ENCODE measurements around the gene NRP1. TPM values are rescaled to one million over a fixed set of nuclear protein-coding genes. Genes with fewer than 3 reads are reported as not detected.

The NRP1 gene
- total and polyA plus RNA-seq, 9 donors: 39.6 to 134 (median 67.2) TPM

- peaks cover 5% of the 10 kb centered on the region for H3K4me1 ChIP-seq (ENCODE audit: insufficient read depth)
- no peak overlapping the region for H3K27ac ChIP-seq
- WGBS, 3 donors: 92 to 99% (median 98%) methylated on average over 2 of the region's 2 CpGs
- DNase-seq: no peak
- H3K27me3 ChIP-seq: no peaks in the 10 kb centered on the region
- no peaks in the 10 kb centered on the region for H3K36me3 ChIP-seq
- intact Hi-C loops (cut with DNase I): no loop called here
- H3K9me3 ChIP-seq: no peaks in the 10 kb centered on the region
- TF ChIP-seq EP300 (IDR thresholded peaks at IDR 0.05) (no peak), POLR2A (IDR thresholded peaks at IDR 0.05) (no peak), CTCF (IDR thresholded peaks at IDR 0.05) (no peak)
- H3K4me3 ChIP-seq: no peak overlapping the region
Observed at GRCh38 chr10:33243703-33244102, 90.8 kb downstream of the NRP1 start.

DNA sequence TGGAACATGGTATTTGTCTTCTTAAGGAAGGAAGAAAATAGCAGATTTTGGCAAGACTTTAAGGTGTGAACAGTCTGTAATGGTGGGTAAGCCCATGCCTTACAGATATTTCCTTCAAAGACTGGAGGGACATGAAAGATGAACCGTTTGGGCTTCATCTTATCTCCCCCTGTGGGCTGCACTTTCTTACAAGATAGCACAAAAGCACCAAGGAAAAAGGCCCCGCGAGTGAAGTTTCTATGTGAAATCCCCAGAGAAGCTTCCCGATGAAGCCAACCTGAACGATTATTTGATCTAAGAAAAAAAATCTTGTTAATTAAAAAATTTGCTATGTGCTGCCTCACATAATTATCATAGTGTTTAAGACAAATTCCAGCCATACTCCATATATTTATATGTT, 91.5 kb downstream of the NRP1 start:
- Histone ChIP-seq H3K4me1 (ENCODE audit: insufficient read depth) (peaks cover 5% of the 10 kb centered on the region), H3K4me3 (no peak overlapping the region), H3K27me3 (no peaks in the 10 kb centered on the region), H3K27ac (no peak overlapping the region), H3K36me3 (no peaks in the 10 kb centered on the region), H3K9me3 (no peaks in the 10 kb centered on the region)
- no peak for TF ChIP-seq CTCF (IDR thresholded peaks at IDR 0.05)
- no peak for TF ChIP-seq POLR2A (IDR thresholded peaks at IDR 0.05)
- no peak for TF ChIP-seq EP300 (IDR thresholded peaks at IDR 0.05)
- no peak for DNase-seq
- WGBS, 3 donors: 76 to 87% (median 80%) methylated on average over 5 of the region's 5 CpGs
- intact Hi-C loops (cut with DNase I): no loop called here

- Histone ChIP-seq H3K27me3 (no peaks in the 10 kb centered on the region), H3K27ac (no peak overlapping the region), H3K4me1 (ENCODE audit: insufficient read depth) (peaks cover 9% of the 10 kb centered on the region), H3K9me3 (no peaks in the 10 kb centered on the region), H3K4me3 (no peak overlapping the region), H3K36me3 (no peaks in the 10 kb centered on the region)
- intact Hi-C loops (cut with DNase I): no loop called here
- no peak for DNase-seq
- WGBS, 3 donors: 18 to 38% (median 21%) methylated on average over 4 of the region's 4 CpGs
- TF ChIP-seq CTCF (IDR thresholded peaks at IDR 0.05): no peak
- no peak for TF ChIP-seq EP300 (IDR thresholded peaks at IDR 0.05)
- TF ChIP-seq POLR2A (IDR thresholded peaks at IDR 0.05): no peak
Observed at GRCh38 chr10:33241351-33241750, 93.1 kb downstream of the NRP1 start.

DNA sequence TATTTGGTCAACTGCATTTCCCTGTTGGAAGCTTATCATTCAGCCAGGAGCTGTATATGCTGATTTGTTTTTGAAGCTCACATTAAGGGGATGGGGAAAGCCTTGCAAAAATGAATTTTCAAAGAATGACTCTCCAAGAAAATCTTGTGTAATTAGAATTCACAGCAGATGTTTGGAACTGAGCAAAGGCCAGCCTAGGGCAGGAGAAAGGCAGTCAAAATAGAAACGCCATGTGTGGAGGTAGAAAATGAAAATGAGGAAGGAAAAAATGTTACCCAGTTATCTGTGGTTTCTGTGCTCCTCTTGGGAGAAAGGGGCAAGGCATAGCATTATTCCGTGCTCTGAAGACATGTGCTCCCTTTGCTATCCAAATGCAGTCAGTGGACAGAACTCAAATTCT, 93.5 kb downstream of the NRP1 start:
- no peaks in the 10 kb centered on the region for H3K9me3 ChIP-seq
- WGBS, 3 donors: 8 to 29% (median 18%) methylated on average over 2 of the region's 2 CpGs

More for the DNA sequence above, 93.5 kb downstream of the NRP1 start:
- no peak overlapping the region for H3K4me3 ChIP-seq
- H3K36me3 ChIP-seq: no peaks in the 10 kb centered on the region
- intact Hi-C loops (cut with DNase I): no loop called here
- no peak overlapping the region for H3K27ac ChIP-seq
- H3K4me1 ChIP-seq (ENCODE audit: insufficient read depth): peaks cover 9% of the 10 kb centered on the region
- no peak for TF ChIP-seq POLR2A (IDR thresholded peaks at IDR 0.05)
- TF ChIP-seq EP300 (IDR thresholded peaks at IDR 0.05): no peak
- no peak for TF ChIP-seq CTCF (IDR thresholded peaks at IDR 0.05)
- H3K27me3 ChIP-seq: no peaks in the 10 kb centered on the region
- no peak for DNase-seq
